ENCODE results near the gene HNRNPH3. TPM values are rescaled to one million over a fixed set of nuclear protein-coding genes. Genes with fewer than 3 reads are reported as not detected.

HNRNPH3 gene
- 22.0 and 38.9 TPM in 2 replicates for total RNA-seq

GRCh38 chr10:68331455-68332258, at the start of gene HNRNPH3:
Gene HNRNPH3 (plus strand): TSS chr10:68332064. CDS start chr10:68337222, 5,158 bp downstream.

GRCh38 chr10:68332259-68333057, 594 bp downstream of the HNRNPH3 start, which contains the start of gene PBLD:
Gene PBLD (minus strand): TSS chr10:68332928. CDS start chr10:68306844, 26,084 bp downstream.

Other genes starting within 250 kb of the HNRNPH3 start
- gene MYPN, start 222.6 kb upstream of the HNRNPH3 start, total RNA-seq, result under 0.01 and 1.5 TPM in 2 replicates
- gene ATOH7, start 100.0 kb upstream of the HNRNPH3 start, total RNA-seq, result not detected in 2 replicates
- 3.9 and 4.7 TPM in 2 replicates for gene PBLD, start 864 bp downstream of the HNRNPH3 start, total RNA-seq
- 22.0 and 23.6 TPM in 2 replicates for gene RUFY2, start 75.2 kb downstream of the HNRNPH3 start, total RNA-seq
- gene DNA2, start 139.9 kb downstream of the HNRNPH3 start, total RNA-seq, result 3.9 and 8.9 TPM in 2 replicates
- 21.1 and 23.8 TPM in 2 replicates for gene SLC25A16, start 195.5 kb downstream of the HNRNPH3 start, total RNA-seq
- 4.7 and 5.3 TPM in 2 replicates for gene TET1, start 228.3 kb downstream of the HNRNPH3 start, total RNA-seq